Activated CD4-positive, alpha-beta T cell treated with anti-CD3 and anti-CD28 coated beads, Interleukin-2, amount 50 U/mL, for 4 hours (primary cell): Measurements from ENCODE around the gene S100Z.
"Not testable (repeated sequence)": the region's sequence is repeated elsewhere in the genome, so short reads cannot be mapped to it uniquely, and the experiment has no call there.

Experiments used
- DNase-seq, 2 experiments: peaks; one replicate each; pipeline ENCODE4 v3.0.0-alpha.2; 2020

Gene S100Z

GRCh38 chr5:76888733-76889300 lies 39.0 kb downstream of the S100Z start:
- no peak for DNase-seq

DNA sequence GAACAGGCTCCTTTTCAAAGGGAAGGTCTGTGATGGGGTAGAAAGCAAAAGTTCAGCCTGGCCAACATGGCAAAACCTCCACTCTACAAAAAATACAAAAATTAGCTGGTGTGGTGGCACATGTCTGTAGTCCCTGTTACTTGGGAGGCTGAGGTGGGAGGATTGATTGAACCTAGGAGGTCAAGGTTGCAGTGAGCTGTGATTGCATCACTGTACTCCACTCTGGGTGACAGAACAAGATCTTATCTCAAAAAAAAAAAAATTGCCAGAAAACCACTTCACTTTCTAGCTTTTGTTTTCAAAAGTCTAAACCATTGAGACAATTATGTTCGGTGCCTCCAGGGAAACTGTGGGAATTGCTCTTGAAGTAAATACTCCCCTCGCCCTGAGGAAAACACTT lies 43.5 kb downstream of the S100Z start:
- no peak for DNase-seq

GRCh38 chr5:76896196-76896595 lies 46.4 kb downstream of the S100Z start:
- no peak for DNase-seq

DNA sequence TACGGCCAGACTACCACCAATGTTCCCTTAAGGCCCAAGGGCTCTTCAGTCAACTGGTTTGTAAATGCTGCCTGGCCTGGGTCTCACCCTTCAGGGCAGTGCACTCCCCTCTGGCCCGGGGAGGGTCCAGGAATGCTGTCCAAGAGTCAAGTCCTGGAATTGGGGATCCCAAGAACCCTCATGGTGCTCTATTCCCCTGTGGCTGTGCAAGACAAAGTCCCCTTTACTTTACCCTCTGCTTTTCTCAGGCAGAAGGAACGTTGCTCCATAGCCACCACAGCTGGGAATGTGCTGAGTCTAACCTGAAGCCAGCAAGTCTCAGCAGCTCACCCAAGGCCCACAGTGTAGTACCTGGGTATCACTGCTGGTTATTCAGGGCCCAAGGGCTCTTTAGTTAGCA lies 51.7 kb downstream of the S100Z start:
- no peak for DNase-seq

GRCh38 chr5:76908166-76908565 lies 58.4 kb downstream of the S100Z start:
- DNase-seq, result no peak

- DNase-seq, result not testable (repeated sequence)
Observed at GRCh38 chr5:76910344-76910933, 60.6 kb downstream of the S100Z start.

GRCh38 chr5:76914671-76915070 lies 64.9 kb downstream of the S100Z start:
- not testable (repeated sequence) for DNase-seq

DNA sequence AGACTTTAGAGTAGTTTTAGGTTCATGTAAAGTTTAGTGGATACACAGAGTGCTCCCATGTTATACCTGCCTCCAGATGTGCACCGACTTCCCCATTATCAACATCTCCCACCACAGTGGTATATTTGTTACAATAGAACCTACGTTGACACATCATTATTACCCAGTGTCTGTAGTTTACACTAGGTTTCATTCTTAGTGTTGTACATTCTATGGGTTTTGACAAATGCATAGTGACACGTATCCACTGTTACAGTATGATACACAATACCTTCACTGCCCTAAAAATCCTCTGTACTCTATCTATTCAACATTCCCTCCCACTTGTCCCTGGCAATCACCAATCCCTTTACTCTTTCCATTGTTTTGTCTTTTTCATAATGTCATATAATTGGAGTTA lies 68.7 kb downstream of the S100Z start:
- no peak for DNase-seq

DNA sequence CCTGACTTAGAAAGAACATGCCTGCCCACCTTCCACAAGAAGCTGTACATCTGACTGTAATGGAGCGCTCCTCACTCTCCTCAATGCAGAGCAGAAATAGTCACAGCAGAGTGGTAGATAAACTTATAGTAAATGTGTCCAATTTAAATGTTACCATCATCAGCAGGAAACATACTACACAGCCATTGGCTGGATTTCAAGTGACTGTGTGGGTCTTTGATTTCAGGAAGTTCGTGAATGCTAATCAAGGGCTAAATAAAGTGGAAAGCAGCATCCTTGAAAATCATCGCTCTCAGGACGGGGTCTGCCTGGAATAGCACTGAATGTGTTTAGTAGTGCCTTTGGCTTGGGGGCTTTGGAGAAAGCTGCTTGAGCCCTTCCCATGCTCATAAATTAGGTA lies 70.7 kb downstream of the S100Z start:
- DNase-seq, result no peak

DNA sequence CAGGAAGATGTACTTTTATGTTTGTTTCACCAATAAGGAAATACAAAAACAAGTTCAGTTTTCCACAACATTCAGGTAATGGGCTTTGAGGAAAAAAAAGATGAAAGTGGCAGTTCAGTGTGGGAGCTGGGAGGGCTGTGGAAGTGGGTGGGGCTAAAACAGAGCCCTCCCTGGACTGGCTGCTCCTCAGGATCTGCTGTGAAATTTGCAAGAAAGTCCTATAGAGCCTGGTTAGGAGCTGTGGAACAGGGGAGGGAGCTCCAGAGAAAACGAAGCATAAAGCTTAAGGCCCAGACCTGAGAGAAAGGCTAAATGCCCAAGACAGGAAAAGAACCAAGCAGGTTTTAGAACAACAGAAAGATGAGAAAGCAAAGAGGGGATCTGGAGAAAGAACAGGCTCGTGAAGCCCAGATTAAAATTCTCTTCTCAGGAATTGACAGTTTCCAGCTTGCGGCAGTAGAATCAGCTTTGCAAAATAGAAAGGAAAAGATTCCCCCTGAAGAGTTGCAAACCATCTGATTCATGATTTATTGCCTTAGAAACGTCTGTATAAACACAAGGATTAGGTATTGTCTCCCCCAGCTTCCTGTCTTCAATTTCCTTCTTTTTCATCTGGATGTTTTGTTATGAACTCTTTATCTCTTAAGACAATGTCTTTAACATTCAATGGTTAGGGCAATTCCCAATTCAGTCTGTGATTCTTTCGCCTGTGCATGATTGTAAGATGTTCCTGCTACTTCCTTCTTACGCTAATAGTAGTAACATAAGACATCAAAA lies 76.7 kb downstream of the S100Z start:
- DNase-seq, result no peak

DNA sequence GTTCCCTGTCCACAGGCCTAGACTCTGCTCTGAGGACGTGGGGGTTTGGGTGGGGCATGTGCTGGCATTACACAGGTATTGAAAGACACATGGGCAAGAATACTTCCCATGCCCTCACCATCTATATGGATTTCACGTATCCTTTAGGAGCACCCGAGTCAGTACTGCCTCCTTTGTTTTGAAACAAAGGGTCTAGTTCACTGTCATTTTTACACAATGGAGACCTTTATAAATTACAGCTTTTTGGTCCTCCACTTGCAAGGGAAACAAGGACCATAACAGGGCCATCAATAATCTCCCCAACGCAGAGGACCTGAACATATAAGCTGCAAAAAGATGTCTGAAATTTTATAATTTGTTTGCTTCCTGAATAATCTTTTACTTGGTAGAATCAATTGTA lies 78.1 kb downstream of the S100Z start:
- DNase-seq, result no peak

- no peak for DNase-seq
Observed at GRCh38 chr5:76930083-76930482, 80.3 kb downstream of the S100Z start.

DNA sequence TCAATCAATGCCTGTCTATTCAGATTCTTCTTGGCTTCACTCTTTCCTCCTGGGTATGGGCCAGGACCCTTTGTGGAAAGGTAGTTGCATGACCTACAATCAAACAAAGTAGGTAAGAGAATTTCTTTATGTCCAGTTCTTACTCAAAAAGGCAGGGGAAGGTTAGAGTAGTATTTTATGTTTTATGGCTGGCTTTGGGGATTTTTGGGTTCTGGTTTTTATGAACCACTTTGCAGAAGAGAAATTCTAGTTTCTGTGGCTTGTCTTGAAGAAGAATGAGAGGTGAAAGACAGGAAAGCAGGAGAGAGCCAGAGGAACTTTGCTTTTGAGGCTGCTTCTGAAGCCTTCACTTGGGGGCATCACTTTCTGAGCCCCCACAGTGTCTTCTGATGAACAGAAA lies 88.4 kb downstream of the S100Z start:
- DNase-seq, result no peak

DNA sequence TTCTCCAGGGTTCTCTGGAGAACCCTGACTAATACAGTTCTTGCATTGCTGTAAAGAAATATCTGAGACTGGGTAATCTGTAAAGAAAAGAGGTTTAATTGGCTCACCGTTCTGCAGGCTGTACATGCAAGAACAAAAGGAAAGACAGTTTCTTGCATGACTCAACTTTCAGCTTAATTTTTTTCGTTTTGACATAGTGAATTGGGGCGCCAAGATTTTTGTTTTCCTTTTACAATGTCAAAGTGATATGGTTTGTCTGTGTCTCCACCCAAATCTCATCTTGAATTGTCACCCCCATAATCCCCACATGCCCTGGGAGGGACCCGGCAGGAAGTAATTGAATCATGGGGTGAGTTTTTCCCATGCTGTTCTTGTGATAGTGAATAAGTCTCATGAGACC lies 91.2 kb downstream of the S100Z start:
- DNase-seq, result no peak

DNA sequence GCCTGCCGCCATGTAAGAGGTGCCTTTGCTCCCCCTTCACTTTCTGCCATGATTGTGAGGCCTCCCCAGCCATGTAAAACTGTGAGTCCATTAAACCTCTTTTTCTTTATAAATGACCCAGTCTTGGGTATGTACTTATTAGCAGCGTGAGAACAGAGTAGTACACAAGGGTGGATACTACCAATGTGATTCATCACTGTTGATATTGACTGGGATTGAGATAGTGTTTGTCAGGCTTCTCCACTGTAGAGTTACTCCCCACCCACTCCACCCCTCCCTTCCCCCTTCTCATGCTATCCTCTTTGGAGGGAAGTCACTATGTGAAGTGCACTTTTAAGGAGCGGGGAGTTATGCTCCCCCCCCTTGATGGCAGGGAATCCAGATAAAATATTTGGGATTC lies 91.6 kb downstream of the S100Z start:
- no peak for DNase-seq

DNA sequence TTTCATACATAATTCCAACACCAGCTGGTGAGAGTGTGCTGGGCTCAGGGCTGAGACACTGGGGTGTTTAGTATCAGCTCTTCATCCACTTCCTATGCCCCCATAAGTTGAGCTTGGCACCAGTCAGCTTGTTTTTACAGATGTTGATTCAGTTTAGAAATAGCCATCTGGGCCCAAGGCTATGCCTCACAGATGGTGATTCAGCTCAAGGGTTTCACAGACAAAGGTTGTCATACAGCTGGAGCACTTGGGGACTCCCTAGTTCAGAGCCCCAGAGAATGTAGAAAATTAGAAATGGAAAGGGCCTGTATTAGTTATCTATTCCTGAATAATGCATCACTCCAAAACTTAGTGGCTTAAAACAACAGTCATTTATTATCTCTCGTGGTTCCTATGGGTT lies 92.8 kb downstream of the S100Z start:
- DNase-seq, result no peak

GRCh38 chr5:76943006-76943405 lies 93.2 kb downstream of the S100Z start:
- DNase-seq, result no peak

DNA sequence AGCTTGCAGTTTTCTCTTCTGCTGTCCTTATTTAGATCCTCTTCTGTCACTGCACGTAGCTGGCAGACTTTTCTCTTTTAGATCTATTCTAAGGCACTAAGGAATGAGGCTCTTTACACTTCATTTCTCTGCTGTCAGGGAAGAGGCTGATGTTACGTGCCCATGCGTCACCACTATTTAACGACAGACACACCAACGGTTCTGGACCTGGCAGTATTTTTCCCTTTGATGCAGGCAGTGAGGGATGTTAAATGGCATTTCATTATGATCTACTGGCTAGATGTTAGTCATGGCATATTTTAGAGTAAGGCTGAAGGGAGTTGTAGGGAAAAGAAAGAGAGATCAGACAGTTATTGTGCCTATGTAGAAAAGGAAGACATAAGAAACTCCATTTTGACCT lies 94.8 kb downstream of the S100Z start:
- DNase-seq, result no peak

GRCh38 chr5:76945238-76945637 lies 95.4 kb downstream of the S100Z start:
- not testable (repeated sequence) for DNase-seq

- no peak for DNase-seq
Observed at GRCh38 chr5:76946090-76946489, 96.3 kb downstream of the S100Z start.

DNA sequence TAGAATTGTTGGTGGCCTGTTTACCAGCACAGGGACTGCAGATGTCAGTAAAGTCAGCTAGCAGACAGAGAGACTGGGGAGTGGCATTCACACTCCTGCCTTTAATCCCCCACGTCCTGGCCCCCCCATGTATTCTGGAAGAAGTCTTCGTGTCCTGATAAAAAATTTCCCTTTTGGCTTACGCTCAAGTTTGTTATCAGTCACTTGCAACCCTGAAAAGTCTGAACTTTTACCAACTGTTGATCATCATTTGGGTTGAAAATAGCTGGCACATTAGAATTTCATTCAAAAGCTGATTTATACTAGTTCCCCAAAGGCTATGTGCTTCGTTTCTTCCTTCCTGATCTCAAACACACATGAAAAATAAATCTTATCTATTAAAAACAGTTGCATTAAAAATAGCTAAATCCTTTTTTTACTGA lies 97.3 kb downstream of the S100Z start:
- DNase-seq, result no peak

DNA sequence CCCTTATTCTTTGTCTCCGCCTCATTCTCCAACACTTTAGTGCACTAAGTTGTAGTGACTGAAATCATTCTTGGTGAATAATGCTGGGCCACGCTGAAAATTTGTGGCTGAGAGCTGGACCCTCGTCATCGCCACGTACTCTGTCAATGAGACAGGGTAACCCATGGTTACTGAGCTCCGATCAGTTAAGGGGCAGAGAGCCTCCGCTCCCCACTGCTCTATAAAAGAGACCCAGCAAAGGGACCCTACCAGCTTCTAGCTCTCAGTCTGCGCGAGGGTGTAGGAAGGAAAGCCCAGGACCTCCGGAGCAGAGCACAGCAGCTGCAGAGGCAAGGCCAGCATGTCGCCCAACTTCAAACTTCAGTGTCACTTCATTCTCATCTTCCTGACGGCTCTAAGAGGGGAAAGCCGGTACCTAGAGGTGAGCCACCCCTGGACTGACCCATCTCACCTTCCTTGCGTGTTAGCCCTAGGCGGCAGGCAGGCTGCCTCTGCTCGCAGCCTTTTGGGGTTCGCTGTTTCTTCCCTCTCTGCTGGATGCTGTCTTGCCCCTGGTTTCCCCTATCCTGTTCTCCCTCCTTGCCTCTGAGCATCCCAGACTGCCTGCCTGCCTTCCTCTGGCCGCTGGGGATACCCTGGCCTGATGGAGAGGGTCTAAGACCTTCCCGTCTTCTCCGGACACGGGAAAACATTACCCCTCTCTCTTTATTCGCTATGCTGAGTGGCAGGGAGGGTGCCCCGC lies 103.2 kb downstream of the S100Z start, which contains the start of gene CRHBP:
Gene CRHBP (plus strand): TSS at position 251 of the 742 bp plus-strand sequence. CDS start 90 bp downstream, at position 341.
- DNase-seq, result no peak

DNA sequence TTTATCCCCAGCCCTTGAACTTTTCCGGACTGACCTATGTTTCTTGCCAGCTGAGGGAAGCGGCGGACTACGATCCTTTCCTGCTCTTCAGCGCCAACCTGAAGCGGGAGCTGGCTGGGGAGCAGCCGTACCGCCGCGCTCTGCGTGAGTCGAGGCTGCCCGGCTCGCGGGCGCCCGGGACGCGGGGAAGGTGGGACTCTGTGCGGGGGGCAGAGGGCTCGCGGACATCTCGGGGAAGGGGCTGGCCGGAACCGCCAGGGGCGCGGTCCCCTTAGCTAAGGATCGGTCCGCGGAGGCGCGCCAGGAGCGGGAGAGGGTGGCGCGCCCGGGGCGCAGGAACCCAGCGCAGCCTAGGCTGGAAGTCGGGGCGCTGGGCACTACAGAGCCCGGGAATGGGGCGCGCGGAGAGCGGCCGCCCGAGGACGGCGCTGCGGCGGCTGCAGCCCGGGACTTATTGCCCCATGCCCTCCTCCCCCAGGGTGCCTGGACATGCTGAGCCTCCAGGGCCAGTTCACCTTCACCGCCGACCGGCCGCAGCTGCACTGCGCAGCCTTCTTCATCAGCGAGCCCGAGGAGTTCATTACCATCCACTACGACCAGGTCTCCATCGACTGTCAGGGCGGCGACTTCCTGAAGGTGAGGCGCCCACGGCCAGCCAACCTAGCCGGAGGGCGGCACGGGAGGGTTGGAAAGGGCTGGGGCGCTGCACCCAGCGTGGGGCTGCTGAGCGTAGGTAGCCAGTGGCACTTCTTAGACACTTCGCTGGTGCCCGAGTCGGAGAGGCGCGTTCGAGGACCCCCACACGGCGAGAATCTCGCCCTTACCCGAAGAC lies 104.0 kb downstream of the S100Z start:
- no peak for DNase-seq
